K562 treated with DMSO at 1 percent for 12 hours (cell line): ENCODE results near the gene CD8A. TPM values are rescaled to one million over a fixed set of nuclear protein-coding genes. Genes with fewer than 3 reads are reported as not detected.

Source experiments
- total RNA-seq: library from RNA; unstranded; fragments of 300-600 nt; gene quantifications from 2 replicates; pipeline ENCODE4 v1.2.3, GENCODE V29; 2022; ENCODE audit not compliant: insufficient read depth

CD8A gene
- not detected in 2 replicates for total RNA-seq

DNA sequence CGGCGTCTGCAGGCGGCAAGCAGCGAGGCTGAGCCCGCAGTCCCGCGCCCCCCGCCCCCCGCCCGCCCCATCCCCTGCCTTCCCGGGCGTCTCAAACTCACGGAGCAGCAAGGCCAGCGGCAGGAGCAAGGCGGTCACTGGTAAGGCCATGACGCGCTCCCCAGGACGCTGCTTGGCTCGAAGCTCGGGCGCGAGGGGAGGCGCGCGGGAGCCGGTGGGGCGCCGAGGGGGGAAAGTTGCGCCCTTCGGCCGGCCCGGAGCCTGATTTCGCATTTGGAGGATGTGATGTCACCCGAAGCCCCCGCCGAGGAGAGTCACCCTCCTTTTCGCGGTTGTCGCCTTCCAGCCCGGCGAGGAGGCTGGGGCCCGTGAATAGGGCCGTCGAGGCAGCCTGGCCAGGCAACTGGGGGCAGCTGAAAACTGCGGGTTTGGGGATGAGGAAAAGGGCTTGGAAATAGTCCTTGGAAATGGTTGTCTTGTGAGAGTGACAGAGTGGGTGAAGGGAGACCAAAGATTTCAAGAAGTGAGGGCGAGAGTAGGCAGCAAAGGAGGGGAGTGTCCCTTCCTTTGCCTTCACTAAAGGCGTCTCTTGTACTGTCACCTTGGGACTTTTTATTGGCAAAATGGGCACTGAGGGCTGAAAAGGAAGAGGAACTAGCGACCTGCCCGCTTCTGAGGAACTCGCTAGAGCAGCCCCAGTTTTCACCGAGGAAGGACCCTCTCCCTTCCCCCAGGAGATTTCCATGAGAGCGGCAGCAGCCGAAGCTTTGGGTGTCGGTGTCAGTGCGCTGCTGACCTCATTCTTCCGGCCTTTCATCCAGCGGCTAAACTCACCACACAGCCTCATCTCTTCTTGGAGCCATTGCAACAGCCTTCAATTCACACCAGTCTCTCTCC lies at the start of gene CD8A:
Gene CD8A, minus strand, starts transcription at position 238 of the 897 bp plus-strand sequence. Its CDS starts 88 bp downstream, at position 150.

Other genes starting within 250 kb of the CD8A start
- 25.4 and 31.6 TPM in 2 replicates for gene CHMP3, start 227.5 kb downstream of the CD8A start, total RNA-seq
- gene RNF103, start 167.0 kb downstream of the CD8A start, total RNA-seq, result 6.0 and 19.7 TPM in 2 replicates
- gene RMND5A, start 70.6 kb downstream of the CD8A start, total RNA-seq, result 7.8 and 23.3 TPM in 2 replicates
- gene CD8B, start 71.0 kb upstream of the CD8A start, total RNA-seq, result not detected in 2 replicates
- 0.83 and 4.4 TPM in 2 replicates for gene RGPD1, start 151.2 kb upstream of the CD8A start, total RNA-seq
- not detected in 2 replicates for gene PLGLB1, start 230.9 kb upstream of the CD8A start, total RNA-seq